GM19328 (cell line): ENCODE results near the gene FAM9C.
"Not testable (repeated sequence)": the region's sequence is repeated elsewhere in the genome, so short reads cannot be mapped to it uniquely, and the experiment has no call there.

Experiments
- ATAC-seq: cut with Tn5 transposase; IDR thresholded peaks from one replicate; pipeline ENCODE4 v1.9.1; 2021; ENCODE audit warnings: mild to moderate bottlenecking, moderate library complexity; ENCODE audit not compliant: unreplicated experiment

FAM9C gene

DNA sequence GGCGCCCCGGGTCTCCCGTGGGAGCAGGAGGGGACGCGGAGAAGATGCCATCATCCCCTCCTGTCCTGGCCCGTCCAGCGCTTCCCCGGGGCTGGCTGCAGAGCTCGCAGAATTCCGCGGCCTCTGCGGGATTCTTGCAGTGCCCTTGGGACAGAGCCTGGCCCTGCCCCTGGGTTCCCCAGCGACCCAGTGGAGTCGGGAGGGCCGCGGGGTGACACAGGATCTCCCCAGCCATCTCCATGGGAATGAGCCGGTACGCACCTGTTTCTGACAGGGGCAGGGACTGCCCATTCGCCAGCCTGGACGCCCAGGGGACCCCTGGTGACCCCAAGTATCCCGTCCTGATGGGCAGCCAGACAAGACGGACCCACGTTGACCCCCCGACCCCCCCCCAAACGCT, 482 bp downstream of the FAM9C start:
- no peak for ATAC-seq

DNA sequence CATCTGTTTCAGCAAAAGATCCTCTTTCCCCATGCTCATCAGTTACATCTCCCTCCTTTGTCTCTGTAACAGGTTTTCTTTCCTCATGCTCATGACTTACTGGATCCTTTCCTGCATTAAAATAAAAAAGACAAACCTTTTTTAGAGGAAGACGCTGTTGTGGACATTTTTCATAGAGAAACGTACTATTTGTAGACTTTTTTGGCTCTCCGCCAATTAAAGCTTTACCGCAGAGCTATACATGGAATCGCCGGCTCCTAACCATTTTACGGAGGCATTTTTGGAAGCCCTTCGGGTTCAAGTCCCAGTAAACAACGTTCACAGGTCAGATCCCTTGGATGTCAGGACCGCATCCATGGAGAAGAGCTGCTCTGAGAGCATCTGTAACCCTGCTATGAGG, 1.3 kb downstream of the FAM9C start:
- ATAC-seq, result no peak

DNA sequence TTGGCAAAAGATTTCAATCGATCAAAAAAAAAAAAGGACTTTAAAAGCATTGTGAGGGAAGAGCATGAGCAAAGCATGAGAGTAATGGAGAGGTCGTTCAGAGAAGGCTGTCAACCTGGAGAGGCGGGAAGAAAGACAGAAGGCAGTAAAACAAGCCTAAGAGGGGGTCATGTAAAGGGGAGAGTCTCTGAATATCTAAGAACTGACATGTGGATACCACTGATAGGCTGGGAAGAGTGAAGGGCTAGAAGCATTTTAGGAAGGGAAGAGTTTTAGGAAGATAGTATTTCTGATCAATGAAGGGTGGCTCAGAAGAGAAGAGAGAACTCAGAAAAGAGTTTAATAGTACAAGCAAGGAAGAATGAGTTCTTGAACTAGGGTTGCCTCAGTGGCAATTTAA, 7.5 kb downstream of the FAM9C start:
- no peak for ATAC-seq

- ATAC-seq, result no peak
These were observed 11.2 kb downstream of the FAM9C start for GRCh38 chrX:13033193-13033592.

DNA sequence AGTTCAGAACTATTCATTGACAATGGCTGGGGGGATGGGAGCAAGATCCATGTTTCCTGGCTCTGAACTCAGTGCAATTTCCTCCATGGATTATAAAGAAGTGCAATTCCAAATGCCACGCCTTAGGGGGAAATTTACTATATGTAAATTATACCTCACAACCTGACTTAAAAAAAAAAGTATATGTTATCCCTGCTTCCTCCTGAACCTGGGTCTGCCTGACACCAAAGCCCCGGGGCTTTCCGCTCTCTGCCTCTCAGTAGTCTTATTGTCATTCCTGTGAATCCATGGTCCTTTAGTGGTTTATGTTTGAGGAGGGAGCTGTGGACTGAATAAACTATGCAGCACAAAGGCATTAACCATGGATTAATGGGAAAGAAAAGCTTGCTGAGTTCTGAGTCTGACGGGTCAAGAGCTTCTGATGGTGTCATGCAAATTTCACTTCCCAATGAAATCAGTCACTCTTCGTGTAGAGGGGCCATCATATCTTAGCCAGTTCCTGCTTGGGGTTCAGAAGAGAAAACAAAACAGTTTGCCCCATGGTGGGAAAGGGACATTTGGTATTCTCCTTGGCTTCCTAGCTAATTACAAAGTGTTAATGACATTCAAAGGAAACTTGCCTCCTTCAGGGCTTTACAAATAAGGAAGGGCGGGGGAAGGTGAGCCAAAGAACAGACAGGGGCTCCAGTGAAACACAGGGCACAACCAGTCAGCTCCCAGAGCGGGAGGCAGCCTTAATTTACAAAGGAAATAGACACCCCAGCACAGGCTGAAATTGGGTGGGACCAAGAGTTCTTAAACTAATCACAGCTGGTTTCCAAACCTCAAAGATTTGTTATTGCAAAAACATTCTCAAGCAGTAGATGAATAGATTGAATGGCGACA, 14.3 kb downstream of the FAM9C start:
- ATAC-seq, result no peak

DNA sequence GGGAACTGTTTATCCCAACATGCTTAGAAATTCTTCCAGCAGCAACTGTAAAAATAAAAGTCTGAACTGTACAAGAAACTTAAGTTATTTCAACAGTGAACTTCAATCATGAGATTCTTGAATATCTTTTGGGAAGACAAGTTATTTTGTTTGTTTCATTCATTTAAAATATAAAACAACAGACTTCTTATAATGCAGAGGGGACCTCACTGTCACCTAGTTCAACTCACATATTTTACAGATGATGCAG, 14.9 kb downstream of the FAM9C start:
- ATAC-seq, result no peak

DNA sequence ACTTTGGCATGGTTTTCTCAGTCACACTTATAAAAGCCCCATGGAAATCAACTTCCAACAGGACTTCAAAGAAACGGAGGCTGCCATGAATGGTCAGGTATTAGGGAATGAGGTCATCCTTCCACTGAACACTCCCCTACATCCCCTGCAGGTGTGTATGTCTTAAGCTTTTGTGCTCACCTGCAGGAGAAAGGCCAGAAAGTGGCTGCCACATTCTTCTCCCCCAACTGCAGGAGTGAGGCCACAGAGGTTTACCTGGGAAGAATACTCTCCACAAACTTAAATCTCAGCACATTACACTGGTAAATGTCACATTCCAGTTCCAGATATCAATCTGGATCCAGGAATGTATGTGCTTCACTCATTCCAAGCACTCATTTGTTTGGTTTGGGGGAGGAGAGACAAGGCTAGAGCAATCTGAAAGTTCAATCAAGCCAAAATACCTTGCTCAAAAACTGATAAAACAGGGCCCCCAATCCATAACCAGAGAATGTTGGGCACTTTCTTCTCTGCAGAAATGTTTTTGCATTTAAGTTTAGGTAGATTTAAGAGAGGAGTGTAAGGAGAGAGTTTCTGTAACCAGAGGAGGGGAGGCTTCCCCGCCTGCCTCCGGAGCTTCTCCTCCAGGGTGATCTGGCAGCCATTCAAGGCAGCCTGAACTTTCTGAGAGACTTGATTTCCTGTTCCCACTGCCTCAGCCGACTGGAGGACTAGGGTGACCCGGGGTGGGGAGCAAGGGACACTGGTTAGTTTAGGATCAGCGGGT, 15.4 kb downstream of the FAM9C start:
- no peak for ATAC-seq

DNA sequence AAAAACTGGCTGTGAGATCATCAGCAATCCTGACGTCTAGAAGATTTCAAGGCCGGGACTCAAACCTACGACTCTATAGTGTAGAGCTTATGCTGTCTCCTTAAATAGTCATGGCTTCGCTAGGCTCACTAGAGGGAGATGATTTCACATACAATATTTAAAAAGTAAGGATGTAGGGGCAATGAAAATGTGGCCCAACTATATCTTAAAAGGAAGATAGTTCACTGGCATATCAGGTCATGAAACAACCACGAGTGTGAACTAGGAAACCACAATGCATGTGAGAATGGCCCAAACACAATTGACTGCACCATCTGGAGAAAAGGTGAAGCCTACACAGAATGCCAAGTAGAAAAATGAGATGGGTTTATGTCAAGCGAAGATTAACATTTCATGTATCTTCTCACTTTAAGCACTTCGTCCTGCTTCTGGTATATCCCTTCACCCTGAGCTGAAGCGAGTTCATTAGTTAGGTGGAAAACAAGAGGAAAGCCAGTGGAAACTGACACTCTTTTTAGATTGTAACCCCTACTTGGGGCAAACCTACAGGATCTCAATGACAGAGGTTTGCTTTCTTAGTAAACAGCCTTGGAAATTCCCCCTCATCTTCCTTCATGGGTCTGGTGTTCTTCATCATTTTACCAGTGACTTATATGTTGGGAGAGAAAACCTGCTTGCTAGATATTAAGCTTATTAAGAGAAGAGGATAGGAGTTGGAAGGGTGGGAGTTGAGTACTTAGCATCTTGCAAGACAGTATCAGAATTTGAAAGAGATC, 17.4 kb downstream of the FAM9C start:
- no peak for ATAC-seq

DNA sequence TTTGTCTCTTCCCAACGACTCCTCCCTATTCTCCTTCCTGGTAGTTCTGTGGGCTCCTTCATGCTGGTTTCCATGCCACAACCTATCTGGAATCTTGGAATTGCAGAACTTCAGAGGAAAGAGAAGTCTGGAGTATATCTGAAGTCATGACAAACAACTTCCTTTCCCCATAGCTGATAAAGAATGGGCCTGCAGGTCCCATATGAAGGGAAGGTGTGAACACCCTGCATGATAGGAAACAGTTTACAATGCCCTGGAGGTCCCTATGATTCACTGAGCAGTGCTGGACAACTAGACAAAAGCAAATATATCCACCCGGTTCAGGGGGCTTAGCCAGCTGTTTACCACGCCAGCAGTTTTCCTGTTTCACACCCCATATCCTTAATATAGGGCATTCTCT, 19.4 kb downstream of the FAM9C start:
- no peak for ATAC-seq

- no peak for ATAC-seq
These were observed 20.4 kb downstream of the FAM9C start for GRCh38 chrX:13023979-13024378.

DNA sequence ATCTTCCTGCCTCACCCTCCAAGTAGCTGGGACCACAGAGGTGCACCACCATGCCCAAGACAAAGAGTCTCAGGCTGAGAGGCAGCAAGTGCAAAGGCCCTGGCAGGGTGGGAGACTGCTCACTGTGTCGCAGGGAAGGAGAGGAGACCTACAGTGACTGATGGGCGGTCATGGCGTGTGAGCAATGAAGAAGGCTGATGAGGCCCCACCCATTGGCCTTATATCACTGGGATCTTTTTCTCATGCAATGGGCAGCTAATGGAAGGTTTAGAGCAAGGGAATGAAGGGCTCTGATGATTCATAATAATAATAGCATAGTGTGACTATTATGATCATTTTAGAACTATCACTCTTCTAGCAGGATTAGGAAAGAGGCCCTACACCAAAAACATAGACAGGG, 20.9 kb downstream of the FAM9C start:
- no peak for ATAC-seq

GRCh38 chrX:13022926-13023325, 21.5 kb downstream of the FAM9C start:
- ATAC-seq, result no peak

GRCh38 chrX:13016731-13017130, 27.7 kb downstream of the FAM9C start:
- ATAC-seq, result not testable (repeated sequence)

DNA sequence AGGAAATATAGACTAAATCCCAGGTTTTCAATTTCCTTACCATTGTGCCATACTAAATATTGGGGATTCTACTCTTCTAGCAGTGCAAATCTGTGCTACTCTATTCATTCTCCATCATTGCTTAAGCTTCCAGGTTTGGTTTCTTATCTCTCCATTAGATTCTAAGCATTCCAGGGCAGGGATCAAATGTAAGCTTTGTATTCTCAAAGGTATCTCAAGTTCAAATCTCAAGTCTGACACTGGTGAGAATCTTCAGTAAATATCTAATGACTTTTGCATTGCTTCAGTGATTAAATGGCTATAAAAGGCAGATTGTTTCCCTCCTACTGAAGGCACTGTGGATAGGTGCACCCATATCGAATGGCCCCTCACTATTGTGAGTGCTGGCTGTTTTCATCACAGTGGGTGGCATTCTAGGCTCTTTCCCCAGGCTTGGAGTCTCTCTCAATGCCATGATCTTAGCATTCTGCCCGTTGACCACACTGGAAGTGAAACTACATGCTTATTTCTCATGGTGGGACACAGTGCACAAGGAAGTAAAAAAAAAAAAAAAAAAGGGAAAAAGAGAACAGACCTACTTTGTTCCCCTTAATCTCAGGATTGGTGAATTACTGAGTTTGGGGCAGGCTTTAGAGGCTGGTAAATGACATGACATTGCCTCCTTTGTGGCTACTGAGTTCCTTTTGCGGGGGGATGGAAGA, 28.7 kb downstream of the FAM9C start:
- no peak for ATAC-seq

- peak; percentile 22 for ATAC-seq
These were observed 30.0 kb downstream of the FAM9C start for GRCh38 chrX:13014111-13015096.

DNA sequence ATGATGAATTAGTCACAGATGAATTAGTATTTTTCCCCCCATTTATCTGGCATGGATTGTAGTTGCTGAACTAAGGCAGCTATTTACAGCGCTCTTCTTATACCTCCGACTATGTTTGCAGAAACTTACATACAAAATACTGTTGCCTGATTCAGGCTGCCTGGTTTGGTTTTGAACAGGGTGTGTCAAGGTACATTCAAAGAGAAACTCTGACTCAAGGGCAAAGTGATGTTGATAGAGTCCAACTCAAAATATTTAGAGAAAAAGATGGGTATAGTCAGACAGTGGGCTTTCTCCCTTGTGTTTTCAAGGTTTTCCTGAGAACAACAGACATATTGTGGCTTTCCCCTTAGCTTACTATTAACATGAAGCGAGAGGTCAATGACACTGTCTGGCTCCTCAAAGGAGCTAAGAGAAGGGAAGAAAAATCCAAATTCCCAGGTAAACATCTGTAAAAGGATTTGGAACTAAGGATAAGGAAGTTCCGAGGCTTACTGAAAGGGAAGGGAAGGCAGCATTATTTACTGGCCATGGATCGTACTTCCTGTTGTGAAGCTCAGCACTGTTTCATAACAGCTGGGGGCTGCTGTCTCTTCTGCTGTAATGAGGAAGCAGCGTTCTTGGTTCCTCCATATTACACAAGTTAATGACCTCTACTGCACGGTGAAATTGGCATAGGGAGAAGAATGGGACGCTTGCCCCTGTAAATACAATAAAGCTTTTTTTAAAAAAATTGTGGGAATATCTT, 30.9 kb downstream of the FAM9C start:
- ATAC-seq, result peak; percentile 73

- ATAC-seq, result no peak
These were observed 33.9 kb downstream of the FAM9C start for GRCh38 chrX:13010546-13010945.

DNA sequence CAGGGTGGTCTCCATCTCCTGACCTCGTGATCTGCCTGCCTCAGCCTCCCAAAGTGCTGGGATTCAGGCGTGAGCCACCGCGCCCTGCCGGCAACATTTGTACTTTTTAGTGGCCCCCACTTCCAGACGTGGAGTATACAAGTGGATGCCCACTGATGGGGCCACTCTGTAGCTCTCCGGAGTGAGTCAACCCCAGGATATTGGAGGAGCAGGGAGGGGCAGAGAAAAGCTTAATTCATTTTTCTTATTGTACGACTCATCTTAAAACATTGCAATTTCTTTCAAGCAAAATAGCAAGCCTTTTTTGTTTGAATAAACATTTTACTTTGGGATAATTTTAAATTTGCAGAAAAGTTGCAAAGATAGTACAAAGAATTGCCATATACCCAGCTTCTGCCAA, 34.6 kb downstream of the FAM9C start:
- ATAC-seq, result no peak

- ATAC-seq, result no peak
These were observed 35.1 kb downstream of the FAM9C start for GRCh38 chrX:13009273-13009672.
